Measurements from ENCODE around the gene PPP1R3F.
"Not testable (repeated sequence)": the region's sequence is repeated elsewhere in the genome, so short reads cannot be mapped to it uniquely, and the experiment has no call there.

Gene PPP1R3F

GRCh38 chrX:49273181-49273727, 3.7 kb downstream of the PPP1R3F start:
- DNase-seq (ENCODE audit: low read depth in 4 of 4, low spot score in 1 of 4), result no peak

GRCh38 chrX:49276207-49276606, 6.6 kb downstream of the PPP1R3F start:
- no peak for DNase-seq (ENCODE audit: low read depth in 4 of 4, low spot score in 1 of 4)

GRCh38 chrX:49276671-49277534, 7.3 kb downstream of the PPP1R3F start:
- DNase-seq (ENCODE audit: low read depth in 4 of 4, low spot score in 1 of 4), result no peak

- no peak for DNase-seq (ENCODE audit: low read depth in 4 of 4, low spot score in 1 of 4)
Observed at GRCh38 chrX:49277535-49277830, 7.9 kb downstream of the PPP1R3F start.

GRCh38 chrX:49278081-49278480, 8.5 kb downstream of the PPP1R3F start:
- no peak for DNase-seq (ENCODE audit: low read depth in 4 of 4, low spot score in 1 of 4)

- no peak for DNase-seq (ENCODE audit: low read depth in 4 of 4, low spot score in 1 of 4)
Observed at GRCh38 chrX:49282647-49283011, 13.0 kb downstream of the PPP1R3F start.

- DNase-seq (ENCODE audit: low read depth in 4 of 4, low spot score in 1 of 4), result no peak
Observed at GRCh38 chrX:49284212-49284611, 14.6 kb downstream of the PPP1R3F start.

- no peak for DNase-seq (ENCODE audit: low read depth in 4 of 4, low spot score in 1 of 4)
Observed at GRCh38 chrX:49286136-49286535, 16.5 kb downstream of the PPP1R3F start.

- no peak for DNase-seq (ENCODE audit: low read depth in 4 of 4, low spot score in 1 of 4)
Observed at GRCh38 chrX:49286581-49286980, 17.0 kb downstream of the PPP1R3F start.

GRCh38 chrX:49287665-49288064, 18.1 kb downstream of the PPP1R3F start:
- no peak for DNase-seq (ENCODE audit: low read depth in 4 of 4, low spot score in 1 of 4)

- no peak for DNase-seq (ENCODE audit: low read depth in 4 of 4, low spot score in 1 of 4)
Observed at GRCh38 chrX:49290215-49290614, 20.6 kb downstream of the PPP1R3F start.

- peak; percentile 44 to 55 (median 48) for DNase-seq (ENCODE audit: low read depth in 4 of 4, low spot score in 1 of 4)
Observed at GRCh38 chrX:49291615-49292337, 22.2 kb downstream of the PPP1R3F start.

GRCh38 chrX:49292400-49293362, 23.1 kb downstream of the PPP1R3F start:
- no peak for DNase-seq (ENCODE audit: low read depth in 4 of 4, low spot score in 1 of 4)

GRCh38 chrX:49299293-49299692, 29.7 kb downstream of the PPP1R3F start:
- not testable (repeated sequence) for DNase-seq (ENCODE audit: low read depth in 4 of 4, low spot score in 1 of 4)

- DNase-seq (ENCODE audit: low read depth in 4 of 4, low spot score in 1 of 4), result no peak
Observed at GRCh38 chrX:49300703-49301102, 31.1 kb downstream of the PPP1R3F start.

- no peak for DNase-seq (ENCODE audit: low read depth in 4 of 4, low spot score in 1 of 4)
Observed at GRCh38 chrX:49303346-49303745, 33.8 kb downstream of the PPP1R3F start, which contains the start of gene GAGE10. GAGE10 (plus strand) TSS chrX:49303646; CDS start chrX:49304860, 1,214 bp downstream.

- DNase-seq (ENCODE audit: low read depth in 4 of 4, low spot score in 1 of 4), result not testable (repeated sequence)
Observed at GRCh38 chrX:49307775-49308174, 38.2 kb downstream of the PPP1R3F start.

GRCh38 chrX:49308604-49309269, 39.1 kb downstream of the PPP1R3F start:
- DNase-seq (ENCODE audit: low read depth in 4 of 4, low spot score in 1 of 4), result no peak

- DNase-seq (ENCODE audit: low read depth in 4 of 4, low spot score in 1 of 4), result no peak
Observed at GRCh38 chrX:49309401-49309981, 39.9 kb downstream of the PPP1R3F start.

GRCh38 chrX:49310371-49310770, 40.8 kb downstream of the PPP1R3F start:
- DNase-seq (ENCODE audit: low read depth in 4 of 4, low spot score in 1 of 4), result no peak
